ENCODE measurements around the gene WNT5B.

GRCh38 chr12:1614360-1614759, 14.7 kb upstream of the WNT5B start:
- no peak for TF ChIP-seq CTCF (IDR thresholded peaks at IDR 0.05; ENCODE audit: low read length)
- no peak for TF ChIP-seq EZH2 (IDR thresholded peaks at IDR 0.05; ENCODE audit: borderline replicate concordance, low read length)
